CD4-positive, alpha-beta T cell (primary cell): Measurements from ENCODE around the gene HEPACAM2. TPM values are rescaled to one million over a fixed set of nuclear protein-coding genes. Genes with fewer than 3 reads are reported as not detected.

Experiments
- ATAC-seq: fragments of 200-7000 bp; cut with Tn5 transposase; one replicate; pipeline ENCODE4 v1.10.0; 2022; ENCODE audit warnings: mild to moderate bottlenecking; ENCODE audit not compliant: poor library complexity
- CTCF ChIA-PET: fragments of 350-600 bp; sonication (Branson Sonifier 250); formaldehyde crosslinking; loops from one replicate; lab custom pipeline; 2021; ENCODE audit warnings: antibody characterized with exemption, inconsistent platforms; lab: Charles Lee
- POLR2A ChIA-PET: fragments of 350-600 bp; sonication (Branson Sonifier 250); formaldehyde crosslinking; loops from one replicate; lab custom pipeline; 2021; ENCODE audit warnings: antibody characterized with exemption, inconsistent platforms; lab: Charles Lee
- DNase-seq, 14 experiments: peaks; one replicate each; pipeline ENCODE4 v3.0.0-alpha.2; 2013 to 2020; ENCODE audit warnings: mixed read lengths in 2 of 14
- H3K27ac ChIP-seq, 2 donors: one replicate each; pipeline versions ENCODE4 v1.5.1 to v1.7.0; 2013; ENCODE audit warnings: low read length in 2 of 2, low read depth in 1 of 2, mild to moderate bottlenecking in 1 of 2
- H3K27me3 ChIP-seq, 2 experiments: 1 replicate in 1 of 2; 2 replicates in 1 of 2; pipeline versions ENCODE4 v1.6.1 to v1.7.0; 2013; ENCODE audit warnings: low read length in 2 of 2, control low read depth in 1 of 2, mild to moderate bottlenecking in 1 of 2, moderate library complexity in 1 of 2; ENCODE audit not compliant: insufficient read depth in 2 of 2, control insufficient read depth in 1 of 2
- H3K36me3 ChIP-seq: one replicate; pipeline ENCODE4 v1.6.1; 2013; ENCODE audit warnings: low read length, control low read depth; ENCODE audit not compliant: insufficient read depth
- H3K4me1 ChIP-seq: one replicate; pipeline ENCODE4 v1.6.1; 2013; ENCODE audit warnings: low read length, control low read depth; ENCODE audit not compliant: insufficient read depth
- H3K4me3 ChIP-seq: one replicate; pipeline ENCODE4 v1.5.1; 2013; ENCODE audit warnings: mild to moderate bottlenecking, low read length, moderate library complexity
- H3K9me3 ChIP-seq, 2 experiments: 1 replicate in 1 of 2; 2 replicates in 1 of 2; pipeline versions ENCODE4 v1.6.1 to v1.7.0; 2013; ENCODE audit warnings: low read length in 2 of 2, mild to moderate bottlenecking in 2 of 2, control low read depth in 1 of 2, moderate library complexity in 1 of 2; ENCODE audit not compliant: control insufficient read depth in 1 of 2, insufficient read depth in 1 of 2
- H3K27ac Mint-ChIP-seq: one replicate; pipeline ENCODE4 v1.8.0; 2020; ENCODE audit warnings: mixed read lengths
- H3K27me3 Mint-ChIP-seq: one replicate; pipeline ENCODE4 v1.8.0; 2021; ENCODE audit warnings: mixed read lengths
- H3K36me3 Mint-ChIP-seq: one replicate; pipeline ENCODE4 v1.8.0; 2021; ENCODE audit warnings: low read depth, mixed read lengths
- H3K4me1 Mint-ChIP-seq: one replicate; pipeline ENCODE4 v1.8.0; 2021; ENCODE audit warnings: low read depth, mixed read lengths
- H3K4me3 Mint-ChIP-seq: one replicate; pipeline ENCODE4 v1.8.0; 2020; ENCODE audit warnings: mild to moderate bottlenecking, mixed read lengths
- H3K9me3 Mint-ChIP-seq: one replicate; pipeline ENCODE4 v1.8.0; 2020; ENCODE audit warnings: mixed read lengths
- CTCF ChIP-seq: fragments of 200-600 bp; IDR thresholded peaks from one replicate; pipeline ENCODE4 v1.8.0; 2022; ENCODE audit warnings: antibody characterized with exemption, mild to moderate bottlenecking
- intact Hi-C, 2 experiments: fragments of 100-400 bp; cut with DNase I in 1 of 2; cut with micrococcal nuclease in 1 of 2; formaldehyde crosslinking; loops; one replicate each; pipeline versions ENCODE4 v1.15.1 to v1.9.0; 2023 to 2025; cut with DNase I, micrococcal nuclease
- total RNA-seq, 174 experiments: library from RNA in 2 of 174; stranded (reverse) in 2 of 174; gene quantifications; one replicate each; pipeline ENCODE4 v1.2.3 and lab custom pipeline; 2021 to 2026

Gene HEPACAM2
- total RNA-seq, 2 experiments from 2014 or later = not detected

GRCh38 chr7:93150200-93150835 lies 76.0 kb downstream of the HEPACAM2 start:
- CTCF ChIA-PET = no interaction called here
- intact Hi-C loops = no loop called here
- TF ChIP-seq CTCF = no peak
- Histone ChIP-seq H3K4me3 (no peak overlapping the region), H3K27ac (no peak overlapping the region), H3K36me3 (peaks cover 8% of the 10 kb centered on the region), H3K27me3 (no peaks in the 10 kb centered on the region), H3K4me1 (peaks cover 15% of the 10 kb centered on the region), H3K9me3 (no peaks in the 10 kb centered on the region)
- peaks cover 37% of the 10 kb centered on the region for H3K4me1 Mint-ChIP-seq
- H3K9me3 Mint-ChIP-seq = no peaks in the 10 kb centered on the region
- ATAC-seq (no peak), DNase-seq (no peak)
- POLR2A ChIA-PET = no interaction called here
- H3K36me3 Mint-ChIP-seq = peaks cover 14% of the 10 kb centered on the region
- no peak overlapping the region for H3K27ac Mint-ChIP-seq
- H3K27me3 Mint-ChIP-seq = no peaks in the 10 kb centered on the region
- H3K4me3 Mint-ChIP-seq = no peak overlapping the region

- peaks cover 15% of the 10 kb centered on the region for H3K4me1 ChIP-seq
- peak overlapping the region; percentile 23 to 56 for H3K27ac ChIP-seq
- H3K27me3 ChIP-seq = no peaks in the 10 kb centered on the region
- DNase-seq = no peak
- Mint-ChIP-seq H3K36me3 (peaks cover 14% of the 10 kb centered on the region), H3K4me1 (peaks cover 43% of the 10 kb centered on the region), H3K27me3 (no peaks in the 10 kb centered on the region), H3K9me3 (no peaks in the 10 kb centered on the region), H3K4me3 (peak overlapping the region; percentile 86), H3K27ac (peak overlapping the region; percentile 90)
- peaks cover 23% of the 10 kb centered on the region for H3K36me3 ChIP-seq
- ChIA-PET CTCF (no interaction called here), POLR2A (no interaction called here)
- H3K4me3 ChIP-seq = peak overlapping the region; percentile 68
- intact Hi-C loops = loop anchor here in 1 of 2 experiments (2.0 kb wide), 1 partner anchor 30 kb away; no protein-coding TSS in a partner anchor
- TF ChIP-seq CTCF = no peak
- ATAC-seq = no peak
- no peaks in the 10 kb centered on the region for H3K9me3 ChIP-seq
Measured at GRCh38 chr7:93148727-93149126, 77.5 kb downstream of the HEPACAM2 start.

GRCh38 chr7:93148144-93148543 lies 78.1 kb downstream of the HEPACAM2 start, which contains the start of gene SAMD9L:
TSS of gene SAMD9L (minus strand) at chr7:93148385. CDS start at chr7:93135971, 12,414 bp downstream.
- peak; percentile 54 for ATAC-seq
- DNase-seq = peak in 4 of 14 experiments; percentile 10 to 60 (median 42)
- Mint-ChIP-seq H3K9me3 (no peaks in the 10 kb centered on the region), H3K27ac (peak within 1 kb of the TSS; percentile 90), H3K4me1 (peaks cover 43% of the 10 kb centered on the region), H3K36me3 (peaks cover 14% of the 10 kb centered on the region), H3K27me3 (no peaks in the 10 kb centered on the region), H3K4me3 (peak within 1 kb of the TSS; percentile 86)
- H3K36me3 ChIP-seq = peaks cover 29% of the 10 kb centered on the region
- H3K27me3 ChIP-seq = no peaks in the 10 kb centered on the region
- H3K4me3 ChIP-seq = peak within 1 kb of the TSS; percentile 68
- intact Hi-C loops = loop anchor here in 1 of 2 experiments (2.0 kb wide), 1 partner anchor 29 kb away; no protein-coding TSS in a partner anchor
- ChIA-PET POLR2A (interaction anchor here (2.4 kb wide), 1 partner anchor 30 kb away, joined by 25 read pairs; the partner anchor contains the start of gene SAMD9), CTCF (no interaction called here)
- peak within 1 kb of the TSS; percentile 23 to 56 for H3K27ac ChIP-seq
- peaks cover 15% of the 10 kb centered on the region for H3K4me1 ChIP-seq
- no peaks in the 10 kb centered on the region for H3K9me3 ChIP-seq
- TF ChIP-seq CTCF = no peak
